ENCODE data around the gene GNG8. TPM values are rescaled to one million over a fixed set of nuclear protein-coding genes. Genes with fewer than 3 reads are reported as not detected.

The GNG8 gene
- total and polyA plus RNA-seq, 9 of the 15 experiments (the other 6 are each of a cell fraction or from before 2014, with no cell fraction given), result 1.3 TPM; not detected in 8

DNA sequence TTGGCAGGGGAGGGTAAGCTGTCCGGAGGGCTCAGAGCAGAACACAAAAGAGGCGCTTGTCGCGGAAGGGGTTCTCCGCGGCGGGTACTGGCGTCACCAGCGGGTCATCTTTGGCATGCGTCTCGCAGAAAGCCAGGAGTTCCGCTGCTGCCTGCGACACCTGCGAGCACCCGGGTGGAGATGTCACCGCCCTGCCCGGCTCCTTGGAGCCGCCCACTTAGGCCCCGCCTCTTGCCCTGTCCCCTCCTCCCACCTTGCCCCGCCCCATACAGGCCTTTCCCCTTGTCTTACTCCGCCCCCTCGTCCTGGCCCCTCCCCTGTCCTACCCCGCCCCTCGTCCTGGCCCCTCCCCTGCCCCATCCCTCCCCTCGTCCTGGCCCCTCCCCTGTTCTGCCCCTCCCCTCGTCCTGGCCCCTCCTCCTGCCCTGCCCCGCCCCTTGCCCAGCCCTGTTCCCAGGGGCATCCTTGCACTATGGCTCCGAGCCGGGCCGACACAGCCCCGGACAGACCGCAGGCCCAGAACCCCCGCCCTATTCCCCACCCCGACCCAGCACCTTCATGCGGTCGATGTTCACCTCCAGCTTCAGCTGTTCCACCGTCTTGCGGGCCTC lies 1.9 kb downstream of the GNG8 start (continued):
- TF ChIP-seq SRF (CRISPR knock-in tag; IDR thresholded peaks at IDR 0.05) (peak in 1 of 2 experiments; percentile 26; a peak in 1 of 4 replicates), RBFOX2 (IDR thresholded peaks at IDR 0.05; ENCODE audit: low read depth, low read length) (peak; percentile 46), POLR2G (IDR thresholded peaks at IDR 0.05; ENCODE audit: low read depth, low read length) (peak; percentile 59), SP1 (CRISPR knock-in tag; IDR thresholded peaks at IDR 0.05) (peak; percentile 28), JUND (IDR thresholded peaks at IDR 0.05; ENCODE audit: borderline replicate concordance, low read depth, low read length) (0 out of 2 replicates have a peak, but pooled peaks have one; percentile 10), JUND (tag; IDR thresholded peaks at IDR 0.05; ENCODE audit: borderline replicate concordance, low read depth, low read length) (no peak), ZNF134 (CRISPR knock-in tag; conservative IDR thresholded peaks at IDR 0.05) (no peak), ZFP36 (IDR thresholded peaks at IDR 0.05; ENCODE audit: low read depth, low read length, partially characterized antibody) (peak; percentile 22), HDAC1 (IDR thresholded peaks at IDR 0.05) (0 out of 4 replicates have a peak, but pooled peaks of 1 of the 2 experiments have one; percentile 4), MBD2 (IDR thresholded peaks at IDR 0.05; ENCODE audit: borderline replicate concordance, low read depth) (0 out of 2 replicates have a peak, but pooled peaks have one; percentile 15), HDAC2 (IDR thresholded peaks at IDR 0.05) (no peak), KDM5B (IDR thresholded peaks at IDR 0.05; ENCODE audit: insufficient replicate concordance, low read depth, low read length) (peak; percentile 35), HOXB6 (CRISPR knock-in tag; IDR thresholded peaks at IDR 0.05; ENCODE audit: borderline replicate concordance) (no peak)
- TF ChIP-seq, protein P1, sequence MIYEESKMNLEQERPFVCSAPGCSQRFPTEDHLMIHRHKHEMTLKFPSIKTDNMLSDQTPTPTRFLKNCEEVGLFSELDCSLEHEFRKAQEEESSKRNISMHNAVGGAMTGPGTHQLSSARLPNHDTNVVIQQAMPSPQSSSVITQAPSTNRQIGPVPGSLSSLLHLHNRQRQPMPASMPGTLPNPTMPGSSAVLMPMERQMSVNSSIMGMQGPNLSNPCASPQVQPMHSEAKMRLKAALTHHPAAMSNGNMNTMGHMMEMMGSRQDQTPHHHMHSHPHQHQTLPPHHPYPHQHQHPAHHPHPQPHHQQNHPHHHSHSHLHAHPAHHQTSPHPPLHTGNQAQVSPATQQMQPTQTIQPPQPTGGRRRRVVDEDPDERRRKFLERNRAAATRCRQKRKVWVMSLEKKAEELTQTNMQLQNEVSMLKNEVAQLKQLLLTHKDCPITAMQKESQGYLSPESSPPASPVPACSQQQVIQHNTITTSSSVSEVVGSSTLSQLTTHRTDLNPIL (CRISPR knock-in tag; IDR thresholded peaks at IDR 0.05), result no peak
- TF ChIP-seq, protein P2, sequence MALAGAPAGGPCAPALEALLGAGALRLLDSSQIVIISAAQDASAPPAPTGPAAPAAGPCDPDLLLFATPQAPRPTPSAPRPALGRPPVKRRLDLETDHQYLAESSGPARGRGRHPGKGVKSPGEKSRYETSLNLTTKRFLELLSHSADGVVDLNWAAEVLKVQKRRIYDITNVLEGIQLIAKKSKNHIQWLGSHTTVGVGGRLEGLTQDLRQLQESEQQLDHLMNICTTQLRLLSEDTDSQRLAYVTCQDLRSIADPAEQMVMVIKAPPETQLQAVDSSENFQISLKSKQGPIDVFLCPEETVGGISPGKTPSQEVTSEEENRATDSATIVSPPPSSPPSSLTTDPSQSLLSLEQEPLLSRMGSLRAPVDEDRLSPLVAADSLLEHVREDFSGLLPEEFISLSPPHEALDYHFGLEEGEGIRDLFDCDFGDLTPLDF (CRISPR knock-in tag; IDR thresholded peaks at IDR 0.05), result no peak
- TF ChIP-seq, protein P3, sequence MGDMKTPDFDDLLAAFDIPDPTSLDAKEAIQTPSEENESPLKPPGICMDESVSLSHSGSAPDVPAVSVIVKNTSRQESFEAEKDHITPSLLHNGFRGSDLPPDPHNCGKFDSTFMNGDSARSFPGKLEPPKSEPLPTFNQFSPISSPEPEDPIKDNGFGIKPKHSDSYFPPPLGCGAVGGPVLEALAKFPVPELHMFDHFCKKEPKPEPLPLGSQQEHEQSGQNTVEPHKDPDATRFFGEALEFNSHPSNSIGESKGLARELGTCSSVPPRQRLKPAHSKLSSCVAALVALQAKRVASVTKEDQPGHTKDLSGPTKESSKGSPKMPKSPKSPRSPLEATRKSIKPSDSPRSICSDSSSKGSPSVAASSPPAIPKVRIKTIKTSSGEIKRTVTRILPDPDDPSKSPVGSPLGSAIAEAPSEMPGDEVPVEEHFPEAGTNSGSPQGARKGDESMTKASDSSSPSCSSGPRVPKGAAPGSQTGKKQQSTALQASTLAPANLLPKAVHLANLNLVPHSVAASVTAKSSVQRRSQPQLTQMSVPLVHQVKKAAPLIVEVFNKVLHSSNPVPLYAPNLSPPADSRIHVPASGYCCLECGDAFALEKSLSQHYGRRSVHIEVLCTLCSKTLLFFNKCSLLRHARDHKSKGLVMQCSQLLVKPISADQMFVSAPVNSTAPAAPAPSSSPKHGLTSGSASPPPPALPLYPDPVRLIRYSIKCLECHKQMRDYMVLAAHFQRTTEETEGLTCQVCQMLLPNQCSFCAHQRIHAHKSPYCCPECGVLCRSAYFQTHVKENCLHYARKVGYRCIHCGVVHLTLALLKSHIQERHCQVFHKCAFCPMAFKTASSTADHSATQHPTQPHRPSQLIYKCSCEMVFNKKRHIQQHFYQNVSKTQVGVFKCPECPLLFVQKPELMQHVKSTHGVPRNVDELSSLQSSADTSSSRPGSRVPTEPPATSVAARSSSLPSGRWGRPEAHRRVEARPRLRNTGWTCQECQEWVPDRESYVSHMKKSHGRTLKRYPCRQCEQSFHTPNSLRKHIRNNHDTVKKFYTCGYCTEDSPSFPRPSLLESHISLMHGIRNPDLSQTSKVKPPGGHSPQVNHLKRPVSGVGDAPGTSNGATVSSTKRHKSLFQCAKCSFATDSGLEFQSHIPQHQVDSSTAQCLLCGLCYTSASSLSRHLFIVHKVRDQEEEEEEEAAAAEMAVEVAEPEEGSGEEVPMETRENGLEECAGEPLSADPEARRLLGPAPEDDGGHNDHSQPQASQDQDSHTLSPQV (IDR thresholded peaks at IDR 0.05), result no peak

All from K562 (cell line).